HEK293 (cell line): Measurements from ENCODE around the gene ITGA4.

Source experiments
- CTCF ChIA-PET: fragments of 350-600 bp; formaldehyde crosslinking; extraction: SDS; loops from one replicate; lab custom pipeline; 2021; ENCODE audit warnings: antibody characterized with exemption; lab: Yijun Ruan, JAX
- POLR2A ChIA-PET: fragments of 300-600 bp; formaldehyde crosslinking; extraction: SDS; loops from one replicate; lab custom pipeline; 2020; ENCODE audit warnings: antibody characterized with exemption, inconsistent platforms; lab: Yijun Ruan, JAX
- H3K27ac ChIP-seq: fragments of 200-500 bp; sonication (Bioruptor generic); 2 replicates; pipeline ENCODE4 v1.5.1; 2014; ENCODE audit warnings: low read depth, low read length, control low read depth, inconsistent platforms; ENCODE audit errors: extremely low read depth
- H3K36me3 ChIP-seq, 2 experiments: fragments of 200-500 bp in 1 of 2; sonication (Bioruptor generic) in 1 of 2; 1 replicate in 1 of 2; 2 replicates in 1 of 2; pipeline ENCODE4 v1.5.1; 2014 to 2017; ENCODE audit warnings: inconsistent platforms in 2 of 2, low read length in 2 of 2; ENCODE audit not compliant: control insufficient read depth in 2 of 2, insufficient read depth in 1 of 2
- H3K4me1 ChIP-seq: fragments of 200-500 bp; sonication (Bioruptor generic); 2 replicates; pipeline ENCODE4 v1.5.1; 2014; ENCODE audit warnings: mild to moderate bottlenecking, low read length, inconsistent platforms; ENCODE audit not compliant: control insufficient read depth, insufficient read depth
- H3K4me3 ChIP-seq: 2 replicates; pipeline ENCODE4 v1.5.1; 2011; ENCODE audit warnings: low read depth, mild to moderate bottlenecking, control low read depth, low read length, moderate library complexity
- H3K9me3 ChIP-seq: fragments of 200-500 bp; sonication (Bioruptor generic); 2 replicates; pipeline ENCODE4 v1.5.1; 2014; ENCODE audit warnings: low read depth, low read length, inconsistent platforms; ENCODE audit not compliant: control insufficient read depth, insufficient read depth
- CTCF ChIP-seq: fragments of 450-650 bp; formaldehyde crosslinking; IDR thresholded peaks from 2 replicates; pipeline ENCODE4 v1.5.1; 2016; ENCODE audit warnings: missing biosample characterization, missing genetic modification characterization
- ELK4 ChIP-seq: IDR thresholded peaks from 2 replicates; pipeline ENCODE4 v1.6.1; 2011; ENCODE audit warnings: mild to moderate bottlenecking, low read depth, low read length, borderline replicate concordance
- KLF8 ChIP-seq: fragments of 450-650 bp; formaldehyde crosslinking; IDR thresholded peaks from 2 replicates; pipeline ENCODE4 v1.5.1; 2016; ENCODE audit warnings: missing biosample characterization, missing genetic modification characterization
- PATZ1 ChIP-seq: fragments of 450-650 bp; formaldehyde crosslinking; IDR thresholded peaks from 2 replicates; pipeline ENCODE4 v1.5.1; 2016; ENCODE audit warnings: missing biosample characterization, missing genetic modification characterization
- SP7 ChIP-seq: fragments of 450-650 bp; formaldehyde crosslinking; IDR thresholded peaks from 2 replicates; pipeline ENCODE4 v1.5.1; 2016; ENCODE audit warnings: missing biosample characterization, missing genetic modification characterization
- ZBTB20 ChIP-seq: fragments of 450-650 bp; formaldehyde crosslinking; IDR thresholded peaks from 2 replicates; pipeline ENCODE4 v1.5.1; 2016; ENCODE audit warnings: missing biosample characterization, missing genetic modification characterization
- ZBTB48 ChIP-seq: fragments of 450-650 bp; formaldehyde crosslinking; IDR thresholded peaks from 2 replicates; pipeline ENCODE4 v1.5.1; 2016; ENCODE audit warnings: missing biosample characterization, missing genetic modification characterization
- ZBTB8A ChIP-seq: fragments of 450-650 bp; formaldehyde crosslinking; IDR thresholded peaks from 2 replicates; pipeline ENCODE4 v1.5.1; 2016; ENCODE audit warnings: missing biosample characterization, missing genetic modification characterization
- ZFP69B ChIP-seq: fragments of 450-650 bp; formaldehyde crosslinking; IDR thresholded peaks from 2 replicates; pipeline ENCODE4 v1.5.1; 2016; ENCODE audit warnings: missing biosample characterization, missing genetic modification characterization
- ZNF146 ChIP-seq: fragments of 450-650 bp; formaldehyde crosslinking; IDR thresholded peaks from 2 replicates; pipeline ENCODE4 v1.5.1; 2016; ENCODE audit warnings: missing biosample characterization, missing genetic modification characterization
- ZNF202 ChIP-seq: fragments of 450-650 bp; formaldehyde crosslinking; IDR thresholded peaks from 2 replicates; pipeline ENCODE4 v1.5.1; 2016; ENCODE audit warnings: missing biosample characterization, missing genetic modification characterization, borderline replicate concordance
- ZNF274 ChIP-seq, 2 experiments: fragments of 200-500 bp in 1 of 2; fragments of 450-650 bp in 1 of 2; sonication (Bioruptor generic) in 1 of 2; formaldehyde crosslinking in 1 of 2; IDR thresholded peaks; 2 replicates each; pipeline versions ENCODE4 v1.5.1 to v1.6.1; 2014 to 2016; ENCODE audit warnings: borderline replicate concordance in 1 of 2, inconsistent platforms in 1 of 2, low read length in 1 of 2, missing biosample characterization in 1 of 2, missing genetic modification characterization in 1 of 2
- ZNF302 ChIP-seq: fragments of 450-650 bp; formaldehyde crosslinking; IDR thresholded peaks from 2 replicates; pipeline ENCODE4 v1.5.1; 2016; ENCODE audit warnings: missing biosample characterization, missing genetic modification characterization, low read depth
- ZNF488 ChIP-seq: fragments of 450-650 bp; formaldehyde crosslinking; IDR thresholded peaks from 2 replicates; pipeline ENCODE4 v1.5.1; 2016; ENCODE audit warnings: missing biosample characterization, missing genetic modification characterization
- ZNF580 ChIP-seq: fragments of 450-650 bp; formaldehyde crosslinking; IDR thresholded peaks from 2 replicates; pipeline ENCODE4 v1.5.1; 2016; ENCODE audit warnings: missing biosample characterization, missing genetic modification characterization
- ZNF610 ChIP-seq: fragments of 450-650 bp; formaldehyde crosslinking; IDR thresholded peaks from 2 replicates; pipeline ENCODE4 v1.5.1; 2016; ENCODE audit warnings: missing biosample characterization, missing genetic modification characterization, borderline replicate concordance
- ZNF670 ChIP-seq: fragments of 450-650 bp; formaldehyde crosslinking; IDR thresholded peaks from 2 replicates; pipeline ENCODE4 v1.5.1; 2016; ENCODE audit warnings: missing biosample characterization, missing genetic modification characterization, low read depth
- ZNF830 ChIP-seq: fragments of 450-650 bp; IDR thresholded peaks from 2 replicates; pipeline ENCODE4 v1.5.0; 2018; ENCODE audit warnings: missing biosample characterization, missing genetic modification characterization, low read depth, mild to moderate bottlenecking, moderate library complexity
- ZSCAN16 ChIP-seq: fragments of 450-650 bp; formaldehyde crosslinking; IDR thresholded peaks from 2 replicates; pipeline ENCODE4 v1.5.1; 2016; ENCODE audit warnings: missing biosample characterization, missing genetic modification characterization

ITGA4 gene

GRCh38 chr2:181574321-181574720 lies 117.1 kb downstream of the ITGA4 start (continued):
- TF ChIP-seq ELK4, result no peak
- TF ChIP-seq ZNF202 (tag by site-specific recombination), result no peak
- peak; percentile 66 for TF ChIP-seq ZNF488 (tag by site-specific recombination)
- TF ChIP-seq ZFP69B (tag by site-specific recombination), result no peak
- TF ChIP-seq ZBTB20 (tag by site-specific recombination), result no peak
- TF ChIP-seq ZNF146 (tag by site-specific recombination), result no peak
- 0 out of 2 replicates have a peak, but pooled peaks have one; percentile 48 for TF ChIP-seq ZNF580 (tag by site-specific recombination)
- TF ChIP-seq PATZ1 (tag by site-specific recombination), result no peak
- no peak for TF ChIP-seq ZNF274 (IDR thresholded peaks at IDR 0.05; ENCODE audit: low read length)
- TF ChIP-seq ZNF274 (tag by site-specific recombination; IDR thresholded peaks at IDR 0.05; ENCODE audit: borderline replicate concordance), result no peak
- TF ChIP-seq ZNF670 (tag by site-specific recombination), result no peak
- TF ChIP-seq ZBTB48, result no peak

GRCh38 chr2:181575024-181575649 lies 118.0 kb downstream of the ITGA4 start:
- Histone ChIP-seq H3K36me3 (no peaks in the 10 kb centered on the region), H3K4me3 (no peak overlapping the region), H3K9me3 (no peaks in the 10 kb centered on the region), H3K27ac (peak overlapping the region; percentile 2; the same call in 1 of the 2 replicates), H3K4me1 (peaks cover 14% of the 10 kb centered on the region)
- ChIA-PET CTCF (interaction anchor here (0.9 to 2.5 kb wide), 2 partner anchors 12 to 141 kb away, joined by 3 to 13 read pairs; no protein-coding TSS in a partner anchor), POLR2A (no interaction called here)
- 0 out of 2 replicates have a peak, but pooled peaks have one; percentile 26 for TF ChIP-seq CTCF (tag by site-specific recombination)
- no peak for TF ChIP-seq SP7
- TF ChIP-seq KLF8 (tag by site-specific recombination), result no peak

GRCh38 chr2:181575650-181576025 lies 118.5 kb downstream of the ITGA4 start:
- Histone ChIP-seq H3K4me1 (peaks cover 14% of the 10 kb centered on the region), H3K27ac (no peak overlapping the region; the same call in 1 of the 2 replicates), H3K9me3 (no peaks in the 10 kb centered on the region), H3K4me3 (no peak overlapping the region), H3K36me3 (no peaks in the 10 kb centered on the region)
- no peak for TF ChIP-seq ZNF610 (tag by site-specific recombination)
- no peak for TF ChIP-seq ZBTB8A (tag by site-specific recombination)
- TF ChIP-seq ZNF302 (tag by site-specific recombination), result no peak
- no peak for TF ChIP-seq ZNF830 (tag by site-specific recombination)
- TF ChIP-seq ZSCAN16, result no peak
- ChIA-PET POLR2A (no interaction called here), CTCF (interaction anchor here (0.9 to 2.5 kb wide), 2 partner anchors 11 to 140 kb away, joined by 3 to 13 read pairs; no protein-coding TSS in a partner anchor)
